Karpas-422 (cell line): ENCODE measurements around the gene PIK3C2B. TPM values are rescaled to one million over a fixed set of nuclear protein-coding genes. Genes with fewer than 3 reads are reported as not detected.
A peak's percentile ranks its signal among the peaks of the same experiment; 100 is the strongest.
"Not testable (repeated sequence)": the region's sequence is repeated elsewhere in the genome, so short reads cannot be mapped to it uniquely, and the experiment has no call there.

Experiments used
- DNase-seq: peaks from one replicate; pipeline ENCODE4 v3.0.0-alpha.2; 2015
- H2AFZ ChIP-seq: fragments of 200-600 bp; sonication (generic); 2 replicates; pipeline ENCODE4 v1.6.1; 2014; ENCODE audit warnings: antibody characterized with exemption, low read length, mixed read lengths
- H3K27ac ChIP-seq: fragments of 200-600 bp; sonication (generic); 2 replicates; pipeline ENCODE4 v1.5.1; 2014; ENCODE audit warnings: mild to moderate bottlenecking, low read length, moderate library complexity
- H3K27me3 ChIP-seq: fragments of 200-600 bp; sonication (generic); 2 replicates; pipeline ENCODE4 v1.6.1; 2014; ENCODE audit warnings: low read length, mixed read lengths
- H3K36me3 ChIP-seq: fragments of 200-600 bp; sonication (generic); 2 replicates; pipeline ENCODE4 v1.6.1; 2014; ENCODE audit warnings: low read length, mixed read lengths; ENCODE audit not compliant: insufficient read depth
- H3K4me1 ChIP-seq: fragments of 200-600 bp; sonication (generic); 2 replicates; pipeline ENCODE4 v1.6.1; 2014; ENCODE audit warnings: mild to moderate bottlenecking, low read length, mixed read lengths
- H3K4me2 ChIP-seq: fragments of 200-600 bp; sonication (generic); 2 replicates; pipeline ENCODE4 v1.6.1; 2014; ENCODE audit warnings: low read length, low read depth, mild to moderate bottlenecking; ENCODE audit not compliant: poor library complexity, severe bottlenecking
- H3K4me3 ChIP-seq: fragments of 200-600 bp; sonication (generic); 2 replicates; pipeline ENCODE4 v1.5.1; 2014; ENCODE audit warnings: mild to moderate bottlenecking, antibody characterized with exemption, low read length, mixed read lengths
- H3K79me2 ChIP-seq: fragments of 200-600 bp; sonication (generic); 2 replicates; pipeline ENCODE4 v1.6.1; 2014; ENCODE audit warnings: mild to moderate bottlenecking, low read length, mixed read lengths
- H3K9ac ChIP-seq: fragments of 200-600 bp; sonication (generic); 2 replicates; pipeline ENCODE4 v1.6.0; 2014; ENCODE audit warnings: low read length
- H3K9me2 ChIP-seq: fragments of 200-600 bp; sonication (generic), shearing (Covaris generic); replicated peaks from 2 replicates; pipeline ENCODE4 v1.6.0; 2014; ENCODE audit warnings: mild to moderate bottlenecking, low read length, moderate library complexity; ENCODE audit not compliant: insufficient read depth
- H3K9me3 ChIP-seq: fragments of 300-700, 200-600 bp; sonication (generic); 2 replicates; pipeline ENCODE4 v1.6.1; 2014; ENCODE audit warnings: low read length, mixed read lengths
- H4K20me1 ChIP-seq: fragments of 200-600 bp; sonication (generic); 2 replicates; pipeline ENCODE4 v1.6.1; 2014; ENCODE audit warnings: mild to moderate bottlenecking, antibody characterized with exemption, low read length, low read depth; ENCODE audit not compliant: insufficient read depth
- total RNA-seq: library from RNA; depleted of rRNA; stranded (reverse); fragments of >200 nt; shearing (Covaris generic); gene quantifications from 2 replicates; pipeline ENCODE4 v1.2.3, GENCODE V29; 2014; ENCODE audit warnings: low replicate concordance

PIK3C2B gene
- total RNA-seq, 1 experiment from 2014 or later, result 4.5 TPM

DNA sequence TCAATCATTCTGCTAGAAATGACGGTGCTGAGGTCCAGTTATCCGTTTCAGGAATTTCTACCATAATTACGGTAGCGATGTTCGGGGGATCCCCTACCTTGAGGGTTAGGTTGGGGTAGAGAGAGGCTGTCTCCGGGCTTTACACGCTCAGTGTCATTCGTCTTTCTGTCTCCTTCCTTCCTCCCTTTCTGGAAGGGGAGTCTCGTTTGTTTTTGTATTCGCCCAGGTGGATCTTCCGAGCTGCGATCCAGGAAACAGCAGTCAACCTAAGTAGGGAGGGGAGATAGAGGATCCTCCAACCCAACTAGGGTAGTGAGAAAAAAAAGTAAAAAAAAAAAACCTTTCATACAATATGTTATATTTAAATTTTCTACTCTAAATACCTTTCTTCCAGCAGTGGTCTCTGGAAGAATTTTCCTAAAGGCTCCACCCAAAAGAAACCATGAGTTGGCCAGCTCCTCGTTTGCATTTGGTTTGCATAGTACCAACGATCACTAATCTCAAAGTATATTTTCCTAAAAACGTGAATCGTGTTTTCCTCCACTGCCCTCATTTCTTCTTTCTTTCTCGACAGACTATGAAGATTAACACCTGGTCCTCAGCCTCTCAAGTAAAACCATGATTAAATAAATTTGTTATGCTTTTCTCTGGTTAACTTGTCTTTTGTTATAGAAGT, 611 bp upstream of the PIK3C2B start:
- Histone ChIP-seq H3K9me2 (no peaks in the 10 kb centered on the region), H3K4me1 (peaks cover 40% of the 10 kb centered on the region), H3K4me3 (peak overlapping the region; percentile 80), H2AFZ (peak overlapping the region; percentile 68; the same call in 1 of the 2 replicates), H3K9ac (peak overlapping the region; percentile 75), H3K79me2 (no peaks in the 10 kb centered on the region), H3K9me3 (no peaks in the 10 kb centered on the region), H3K27ac (peak overlapping the region; percentile 63), H3K27me3 (no peaks in the 10 kb centered on the region; the same call in 1 of the 2 replicates), H3K4me2 (peak overlapping the region; percentile 88), H4K20me1 (peaks cover 7% of the 10 kb centered on the region; the same call in 1 of the 2 replicates), H3K36me3 (no peaks in the 10 kb centered on the region)
- peak; percentile 66 for DNase-seq

GRCh38 chr1:204493984-204494280, 673 bp downstream of the PIK3C2B start:
- peak overlapping the region; percentile 80 for H3K4me3 ChIP-seq
- H3K4me2 ChIP-seq, result peak overlapping the region; percentile 88
- no peaks in the 10 kb centered on the region for H3K79me2 ChIP-seq
- H3K9me2 ChIP-seq, result no peaks in the 10 kb centered on the region
- no peak overlapping the region for H3K27ac ChIP-seq
- H4K20me1 ChIP-seq, result peaks cover 9% of the 10 kb centered on the region; the same call in 1 of the 2 replicates
- no peak for DNase-seq
- H2AFZ ChIP-seq, result peak overlapping the region; percentile 91; the same call in 1 of the 2 replicates
- no peaks in the 10 kb centered on the region; the same call in 1 of the 2 replicates for H3K27me3 ChIP-seq
- H3K9ac ChIP-seq, result peak overlapping the region; percentile 75
- H3K4me1 ChIP-seq, result peaks cover 37% of the 10 kb centered on the region
- no peaks in the 10 kb centered on the region for H3K36me3 ChIP-seq
- H3K9me3 ChIP-seq, result no peaks in the 10 kb centered on the region

GRCh38 chr1:204493145-204493983, 1.2 kb downstream of the PIK3C2B start:
- Histone ChIP-seq H3K4me1 (peaks cover 34% of the 10 kb centered on the region), H2AFZ (no peak overlapping the region; the same call in 1 of the 2 replicates)
- DNase-seq, result no peak

DNA sequence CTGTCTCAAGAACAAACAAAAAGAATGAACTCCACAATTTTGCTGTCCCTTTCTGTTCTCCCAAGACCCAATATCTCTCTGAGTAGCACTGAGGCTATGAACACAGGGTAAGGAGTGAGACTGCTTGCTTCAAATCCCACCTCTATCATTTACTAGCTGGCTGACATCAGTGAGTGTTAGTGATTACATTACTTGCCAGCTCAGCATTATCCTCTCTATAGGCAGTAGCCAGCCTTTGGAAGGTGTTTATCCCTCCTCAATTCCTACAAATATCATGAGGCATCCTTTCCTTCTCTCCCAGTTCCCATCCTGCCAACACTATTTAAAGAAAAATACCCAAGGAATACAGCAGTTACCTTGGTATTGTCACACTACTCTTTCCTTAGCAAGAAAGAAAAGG, 3.0 kb downstream of the PIK3C2B start:
- H3K4me1 ChIP-seq, result peaks cover 34% of the 10 kb centered on the region
- no peak overlapping the region for H3K4me3 ChIP-seq
- H3K36me3 ChIP-seq, result no peaks in the 10 kb centered on the region
- H3K27ac ChIP-seq, result no peak overlapping the region
- H3K9me2 ChIP-seq, result no peaks in the 10 kb centered on the region
- no peaks in the 10 kb centered on the region for H3K9me3 ChIP-seq
- H2AFZ ChIP-seq, result no peak overlapping the region
- no peak overlapping the region for H3K4me2 ChIP-seq
- no peaks in the 10 kb centered on the region; the same call in 1 of the 2 replicates for H3K27me3 ChIP-seq
- H4K20me1 ChIP-seq, result peaks cover 9% of the 10 kb centered on the region; the same call in 1 of the 2 replicates
- no peaks in the 10 kb centered on the region for H3K79me2 ChIP-seq
- H3K9ac ChIP-seq, result no peak overlapping the region
- DNase-seq, result no peak

More at GRCh38 chr1:204493145-204493983, 1.2 kb downstream of the PIK3C2B start:
- Histone ChIP-seq H3K9ac (peak overlapping the region; percentile 75), H3K4me3 (peak overlapping the region; percentile 80), H4K20me1 (peaks cover 9% of the 10 kb centered on the region; the same call in 1 of the 2 replicates), H3K27me3 (no peaks in the 10 kb centered on the region; the same call in 1 of the 2 replicates), H3K4me2 (peak overlapping the region; percentile 88), H3K27ac (no peak overlapping the region), H3K9me3 (no peaks in the 10 kb centered on the region), H3K36me3 (no peaks in the 10 kb centered on the region), H3K79me2 (no peaks in the 10 kb centered on the region), H3K9me2 (no peaks in the 10 kb centered on the region)

GRCh38 chr1:204487256-204487615, 7.4 kb downstream of the PIK3C2B start:
- H2AFZ ChIP-seq, result no peak overlapping the region
- peaks cover 2% of the 10 kb centered on the region; the same call in 1 of the 2 replicates for H4K20me1 ChIP-seq
- H3K4me3 ChIP-seq, result no peak overlapping the region
- H3K4me2 ChIP-seq, result no peak overlapping the region
- H3K36me3 ChIP-seq, result no peaks in the 10 kb centered on the region
- H3K27ac ChIP-seq, result no peak overlapping the region
- no peaks in the 10 kb centered on the region for H3K9me3 ChIP-seq
- no peaks in the 10 kb centered on the region for H3K9me2 ChIP-seq
- H3K79me2 ChIP-seq, result no peaks in the 10 kb centered on the region
- no peak overlapping the region for H3K9ac ChIP-seq
- H3K4me1 ChIP-seq, result no peaks in the 10 kb centered on the region
- H3K27me3 ChIP-seq, result no peaks in the 10 kb centered on the region; the same call in 1 of the 2 replicates
- no peak for DNase-seq

GRCh38 chr1:204486513-204487255, 7.9 kb downstream of the PIK3C2B start:
- H3K4me2 ChIP-seq, H3K9me2 ChIP-seq, DNase-seq, H3K4me1 ChIP-seq, H3K79me2 ChIP-seq, H3K9me3 ChIP-seq, H4K20me1 ChIP-seq, H3K27ac ChIP-seq, H3K9ac ChIP-seq, H3K27me3 ChIP-seq, H3K36me3 ChIP-seq, H3K4me3 ChIP-seq, H2AFZ ChIP-seq: not testable (repeated sequence)

DNA sequence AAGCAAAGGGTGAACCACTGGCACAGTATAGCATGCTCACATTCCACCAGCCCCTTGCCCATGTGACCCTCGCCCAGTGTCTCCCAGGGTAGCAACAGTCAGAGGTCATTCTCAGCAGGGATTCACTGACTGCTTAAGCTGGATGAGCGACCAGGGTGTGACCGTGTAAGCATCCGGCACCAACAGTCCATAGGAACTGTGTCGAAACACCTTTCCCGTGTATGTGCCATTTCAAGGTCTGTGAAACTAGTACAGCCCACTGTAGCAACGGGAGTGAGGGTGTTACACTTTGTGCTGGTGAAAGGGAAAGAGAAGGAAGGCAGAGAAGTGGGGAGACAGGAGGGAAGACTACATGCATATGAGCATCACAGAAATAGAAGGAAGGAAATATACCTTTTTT, 10.8 kb downstream of the PIK3C2B start:
- peaks cover 18% of the 10 kb centered on the region for H3K4me1 ChIP-seq
- no peaks in the 10 kb centered on the region for H3K27me3 ChIP-seq
- no peak for DNase-seq
- no peaks in the 10 kb centered on the region for H3K36me3 ChIP-seq
- no peak overlapping the region for H2AFZ ChIP-seq
- no peaks in the 10 kb centered on the region for H3K79me2 ChIP-seq
- no peaks in the 10 kb centered on the region for H3K9me3 ChIP-seq
- H3K4me3 ChIP-seq, result no peak overlapping the region
- H3K9ac ChIP-seq, result no peak overlapping the region
- H3K4me2 ChIP-seq, result no peak overlapping the region
- H3K9me2 ChIP-seq, result no peaks in the 10 kb centered on the region
- H4K20me1 ChIP-seq, result no peaks in the 10 kb centered on the region
- H3K27ac ChIP-seq, result no peak overlapping the region

GRCh38 chr1:204480515-204480914, 14.1 kb downstream of the PIK3C2B start:
- Histone ChIP-seq H3K27me3 (no peaks in the 10 kb centered on the region), H2AFZ (no peak overlapping the region), H3K4me3 (no peak overlapping the region), H3K9ac (no peak overlapping the region), H3K4me1 (peaks cover 18% of the 10 kb centered on the region), H3K27ac (no peak overlapping the region), H3K9me3 (no peaks in the 10 kb centered on the region), H3K4me2 (no peak overlapping the region), H3K9me2 (no peaks in the 10 kb centered on the region), H4K20me1 (no peaks in the 10 kb centered on the region; the same call in 1 of the 2 replicates), H3K36me3 (no peaks in the 10 kb centered on the region), H3K79me2 (no peaks in the 10 kb centered on the region)
- DNase-seq, result no peak
